Measurements from ENCODE around the gene GPD1.
A peak's percentile ranks its signal among the peaks of the same experiment; 100 is the strongest.

GPD1 gene

GRCh38 chr12:50072198-50072907 lies 31.5 kb upstream of the GPD1 start:
- no peak overlapping the region for H3K4me3 ChIP-seq
- H3K27ac ChIP-seq: no peak overlapping the region

GRCh38 chr12:50073206-50073605 lies 30.6 kb upstream of the GPD1 start:
- H3K27ac ChIP-seq: no peak overlapping the region
- no peak overlapping the region for H3K4me3 ChIP-seq

DNA sequence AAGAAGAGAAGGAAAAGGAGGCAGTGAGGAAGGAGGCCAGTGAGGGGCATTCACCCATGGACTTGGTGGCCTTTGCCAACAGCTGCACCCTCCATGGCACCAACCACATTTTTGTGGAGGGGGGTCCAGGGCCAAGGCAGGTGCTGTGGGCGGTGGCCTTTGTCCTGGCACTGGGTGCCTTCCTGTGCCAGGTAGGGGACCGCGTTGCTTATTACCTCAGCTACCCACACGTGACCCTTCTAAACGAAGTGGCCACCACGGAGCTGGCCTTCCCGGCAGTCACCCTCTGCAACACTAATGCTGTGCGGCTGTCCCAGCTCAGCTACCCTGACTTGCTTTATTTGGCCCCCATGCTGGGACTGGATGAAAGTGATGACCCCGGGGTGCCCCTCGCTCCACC lies 30.1 kb upstream of the GPD1 start:
- Histone ChIP-seq H3K27ac (no peak overlapping the region), H3K4me3 (no peak overlapping the region)

DNA sequence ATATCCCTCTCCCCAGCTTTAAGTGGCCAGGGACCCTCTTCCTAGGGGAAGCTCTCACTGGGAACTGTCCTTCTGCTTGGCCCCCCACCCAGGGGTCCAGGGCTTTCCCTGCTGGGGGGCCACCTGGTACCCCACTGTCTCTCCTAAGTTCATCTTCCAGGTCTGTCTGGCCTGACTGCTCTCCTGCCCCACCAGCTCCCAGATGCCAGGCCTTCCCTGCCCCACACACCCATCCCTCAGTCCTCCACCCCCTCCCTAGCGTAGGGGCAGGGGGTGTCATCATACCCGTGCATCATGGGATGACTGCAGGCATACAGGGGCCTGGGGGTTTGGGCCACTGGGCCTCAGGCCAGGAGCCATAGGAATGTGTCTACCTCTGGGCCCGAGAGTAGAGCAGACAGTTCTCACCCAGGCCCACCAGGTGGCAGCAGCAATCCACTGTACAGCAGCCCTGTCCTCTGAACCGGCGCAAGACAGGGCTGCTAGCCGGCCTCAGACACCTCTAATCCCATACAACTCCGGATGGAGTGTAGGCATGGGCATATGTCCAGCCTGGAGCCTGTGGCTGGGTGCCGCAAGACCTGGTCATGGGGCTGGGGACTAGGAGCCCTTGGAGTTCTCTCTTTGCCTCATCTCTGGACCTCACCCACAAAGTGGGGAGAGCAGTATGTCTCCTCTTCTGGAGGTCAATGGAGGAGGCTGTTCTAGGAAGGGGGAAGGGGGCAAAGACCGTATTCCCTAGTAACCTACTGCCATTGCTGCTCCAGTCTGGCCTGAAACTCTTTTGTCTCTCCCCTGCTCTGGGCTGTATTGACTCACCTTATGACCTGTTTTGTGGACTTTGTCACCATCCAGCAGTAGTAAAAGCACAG lies 28.6 kb upstream of the GPD1 start:
- Histone ChIP-seq H3K4me3 (no peak overlapping the region), H3K27ac (no peak overlapping the region)

GRCh38 chr12:50075808-50076170 lies 28.0 kb upstream of the GPD1 start:
- Histone ChIP-seq H3K4me3 (no peak overlapping the region), H3K27ac (no peak overlapping the region)

DNA sequence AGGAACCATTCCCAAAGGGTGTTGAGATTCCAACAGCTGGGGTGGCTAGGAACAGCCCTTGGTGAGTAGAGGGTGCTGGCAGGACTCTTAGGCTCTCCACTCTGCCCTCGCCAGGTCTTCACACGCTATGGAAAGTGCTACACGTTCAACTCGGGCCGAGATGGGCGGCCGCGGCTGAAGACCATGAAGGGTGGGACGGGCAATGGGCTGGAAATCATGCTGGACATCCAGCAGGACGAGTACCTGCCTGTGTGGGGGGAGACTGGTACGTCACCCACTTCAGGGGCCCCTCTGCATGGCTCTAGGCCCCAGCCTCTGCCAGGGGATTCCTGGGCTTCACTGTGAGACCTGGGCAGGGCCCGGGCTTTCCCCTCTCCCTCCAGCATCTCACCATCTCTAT lies 26.7 kb upstream of the GPD1 start:
- H3K4me3 ChIP-seq: no peak overlapping the region
- H3K27ac ChIP-seq: no peak overlapping the region

GRCh38 chr12:50078281-50078680 lies 25.5 kb upstream of the GPD1 start:
- H3K27ac ChIP-seq: no peak overlapping the region
- no peak overlapping the region for H3K4me3 ChIP-seq

DNA sequence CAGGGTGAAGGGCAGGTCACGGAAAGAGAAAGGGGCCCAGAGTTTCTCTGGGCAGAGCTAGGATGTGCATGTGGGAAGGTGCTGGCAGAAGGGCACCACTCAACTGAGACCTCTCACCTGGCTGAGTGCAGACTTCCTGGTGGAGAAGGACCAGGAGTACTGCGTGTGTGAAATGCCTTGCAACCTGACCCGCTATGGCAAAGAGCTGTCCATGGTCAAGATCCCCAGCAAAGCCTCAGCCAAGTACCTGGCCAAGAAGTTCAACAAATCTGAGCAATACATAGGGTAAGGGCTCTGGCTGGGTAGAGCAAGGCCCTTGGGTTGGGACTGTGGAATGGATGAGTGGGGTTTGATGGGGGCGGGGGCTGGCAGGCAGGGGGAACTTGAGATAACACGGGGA lies 24.0 kb upstream of the GPD1 start:
- Histone ChIP-seq H3K27ac (no peak overlapping the region), H3K4me3 (no peak overlapping the region)

- Histone ChIP-seq H3K4me3 (no peak overlapping the region), H3K27ac (no peak overlapping the region)
Measured at GRCh38 chr12:50081096-50081808, 22.6 kb upstream of the GPD1 start.

GRCh38 chr12:50082644-50083043 lies 21.2 kb upstream of the GPD1 start:
- Histone ChIP-seq H3K4me3 (no peak overlapping the region), H3K27ac (no peak overlapping the region)

DNA sequence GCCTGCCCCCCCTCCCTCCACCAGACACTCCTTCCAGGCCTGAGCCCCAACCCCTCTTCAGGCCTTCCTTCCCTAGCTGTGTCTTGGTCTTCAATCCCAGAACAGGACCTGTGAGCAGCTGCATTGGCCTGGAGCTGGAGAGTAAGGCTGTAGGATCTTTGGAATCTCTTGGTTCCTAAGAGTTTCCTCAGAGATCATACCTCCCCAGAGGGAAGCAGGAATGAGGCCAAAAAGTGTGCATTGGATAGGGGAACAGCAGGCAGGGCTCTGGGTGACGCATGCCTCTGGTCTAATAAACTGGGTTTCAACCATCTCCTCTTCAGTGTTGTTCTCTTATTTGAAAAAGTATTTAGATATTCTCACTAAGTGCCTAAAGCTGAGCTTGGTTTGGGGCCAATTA lies 20.5 kb upstream of the GPD1 start:
- H3K4me3 ChIP-seq: no peak overlapping the region
- H3K27ac ChIP-seq: no peak overlapping the region

DNA sequence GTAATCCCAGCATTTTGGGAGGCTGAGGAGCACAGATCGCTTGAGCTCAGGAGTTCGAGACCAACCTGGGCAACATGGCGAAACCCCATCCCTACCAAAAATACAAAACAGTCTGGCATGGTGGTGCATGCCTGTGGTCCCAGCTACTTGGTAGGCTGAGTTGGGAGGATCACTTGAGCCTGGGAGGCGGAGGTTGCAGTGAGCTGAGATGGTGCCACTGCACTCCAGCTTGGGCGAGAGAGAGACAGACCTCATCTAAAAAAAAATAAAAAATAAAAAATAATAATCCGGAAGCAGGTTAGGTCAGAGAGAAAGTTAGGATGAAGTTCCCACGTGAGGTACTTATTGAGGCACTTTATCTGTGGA lies 19.4 kb upstream of the GPD1 start:
- Histone ChIP-seq H3K4me3 (peak overlapping the region; percentile 71 to 97 (median 86)), H3K27ac (peak overlapping the region; percentile 67 to 99 (median 97))

DNA sequence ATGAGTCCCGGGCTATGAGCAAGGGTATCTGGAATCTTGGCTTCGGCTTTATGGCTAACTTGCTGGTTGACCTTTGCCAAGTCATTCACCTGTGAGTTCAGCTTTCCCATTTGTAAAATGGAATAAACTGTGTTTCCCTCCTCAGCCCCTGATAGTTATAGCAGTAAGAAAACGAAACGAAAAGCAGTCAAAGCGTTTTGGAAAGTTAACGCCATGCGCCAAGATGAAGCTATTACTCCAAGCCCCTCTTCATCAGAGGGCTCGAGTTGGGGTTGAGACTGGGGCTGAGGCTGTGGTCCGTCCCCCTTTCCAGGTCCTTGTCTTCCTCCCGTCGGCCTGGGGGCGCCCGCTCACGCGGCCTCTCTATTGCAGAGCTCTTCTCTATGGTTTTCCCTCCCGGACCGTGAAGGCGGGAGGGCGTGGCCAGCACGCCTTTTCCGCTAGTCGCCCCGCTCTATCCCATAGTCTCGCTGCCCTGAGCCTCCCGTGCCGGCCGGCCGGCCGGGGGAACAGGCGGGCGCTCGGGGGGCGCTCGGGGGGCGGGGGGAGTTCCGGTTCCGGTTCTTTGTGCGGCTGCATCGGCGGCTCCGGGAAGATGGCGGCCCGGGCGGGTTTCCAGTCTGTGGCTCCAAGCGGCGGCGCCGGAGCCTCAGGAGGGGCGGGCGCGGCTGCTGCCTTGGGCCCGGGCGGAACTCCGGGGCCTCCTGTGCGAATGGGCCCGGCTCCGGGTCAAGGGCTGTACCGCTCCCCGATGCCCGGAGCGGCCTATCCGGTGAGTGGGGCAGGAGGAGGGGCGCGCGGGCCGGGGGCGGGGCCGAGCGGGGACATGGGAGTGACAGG lies 18.8 kb upstream of the GPD1 start, which contains the start of gene SMARCD1:
TSS of gene SMARCD1 (plus strand) at position 568 of the 840 bp plus-strand sequence. CDS start at position 596, 28 bp downstream.
- Histone ChIP-seq H3K27ac (peak within 1 kb of the TSS; percentile 67 to 99 (median 97)), H3K4me3 (peak within 1 kb of the TSS; percentile 71 to 97 (median 86))

DNA sequence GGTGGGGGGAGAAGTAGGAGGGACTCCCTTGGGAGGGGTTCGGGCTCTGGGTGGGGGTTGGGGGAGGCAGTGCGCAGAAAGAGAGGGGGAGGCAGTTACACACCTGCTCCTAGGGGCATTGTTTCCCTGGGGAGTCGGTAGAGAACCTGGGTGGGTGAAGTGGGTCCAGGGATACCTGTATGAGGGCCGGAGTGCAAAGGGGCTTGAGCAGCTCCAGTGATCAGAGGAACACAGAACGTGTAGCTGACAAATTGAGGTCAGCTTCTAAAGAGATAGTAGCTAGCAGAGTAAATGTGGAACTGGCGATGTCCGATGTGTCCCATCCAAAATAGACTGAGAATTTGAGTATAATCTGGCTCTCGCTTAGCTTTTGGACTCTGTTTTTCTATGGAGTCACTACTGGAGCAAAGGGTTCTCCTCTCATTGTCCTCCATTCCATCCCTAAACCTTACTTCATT lies 18.2 kb upstream of the GPD1 start:
- peak overlapping the region in 20 of 21 experiments; percentile 93 to 99 (median 97) for H3K27ac ChIP-seq
- H3K4me3 ChIP-seq: peak overlapping the region; percentile 71 to 97 (median 86)

DNA sequence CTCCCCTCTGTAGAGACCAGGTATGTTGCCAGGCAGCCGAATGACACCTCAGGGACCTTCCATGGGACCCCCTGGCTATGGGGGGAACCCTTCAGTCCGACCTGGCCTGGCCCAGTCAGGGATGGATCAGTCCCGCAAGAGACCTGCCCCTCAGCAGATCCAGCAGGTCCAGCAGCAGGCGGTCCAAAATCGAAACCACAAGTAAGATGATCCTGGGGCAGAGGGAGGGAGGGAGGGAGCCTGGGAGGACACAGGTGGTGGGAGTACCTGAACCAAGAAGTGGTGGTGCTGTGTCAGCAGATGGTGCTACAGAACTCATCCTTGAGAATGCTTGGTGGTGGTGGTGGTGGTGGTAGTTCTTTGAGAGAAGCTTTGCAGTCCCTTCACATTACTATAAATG lies 17.7 kb upstream of the GPD1 start:
- Histone ChIP-seq H3K27ac (peak overlapping the region in 17 of 21 experiments; percentile 5 to 99 (median 97)), H3K4me3 (peak overlapping the region in 6 of 7 experiments; percentile 71 to 97 (median 86))

DNA sequence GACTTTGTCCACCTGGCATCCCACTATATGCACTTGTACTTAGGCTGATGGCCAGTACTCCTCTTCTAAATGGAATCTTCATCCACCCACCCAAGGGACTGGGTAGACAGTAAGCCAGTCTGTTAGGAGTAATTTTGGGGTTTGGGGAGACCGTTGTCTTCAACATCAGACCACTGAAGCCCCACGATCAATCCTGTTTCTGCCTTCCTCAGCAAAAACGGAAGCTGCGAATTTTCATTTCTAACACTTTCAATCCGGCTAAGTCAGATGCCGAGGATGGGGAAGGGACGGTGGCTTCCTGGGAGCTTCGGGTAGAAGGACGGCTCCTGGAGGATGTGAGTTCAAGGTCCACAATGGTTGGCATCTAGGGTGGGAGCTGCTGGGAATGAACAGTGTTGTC lies 16.7 kb upstream of the GPD1 start:
- H3K27ac ChIP-seq: no peak overlapping the region
- no peak overlapping the region for H3K4me3 ChIP-seq

- no peak overlapping the region for H3K4me3 ChIP-seq
- H3K27ac ChIP-seq: peak overlapping the region in 3 of 21 experiments; percentile 9 to 44 (median 20)
Measured at GRCh38 chr12:50087995-50088394, 15.8 kb upstream of the GPD1 start.

- peak overlapping the region in 1 of 21 experiments; percentile 44 for H3K27ac ChIP-seq
Measured at GRCh38 chr12:50088577-50089335, 15.1 kb upstream of the GPD1 start.

GRCh38 chr12:50089730-50090129 lies 14.1 kb upstream of the GPD1 start:
- no peak overlapping the region for H3K27ac ChIP-seq
- no peak overlapping the region for H3K4me3 ChIP-seq

More at GRCh38 chr12:50088577-50089335, 15.1 kb upstream of the GPD1 start:
- H3K4me3 ChIP-seq: no peak overlapping the region
